Heart left ventricle (tissue), 13 donors: ENCODE results near the gene TCP10L.

Experiments used
- POLR2A ChIP-seq, 2 donors: fragments of 450-650 bp; IDR thresholded peaks; one replicate each; pipeline ENCODE4 v1.6.1; 2017; ENCODE audit warnings: antibody characterized with exemption in 2 of 2, mild to moderate bottlenecking in 2 of 2, moderate library complexity in 2 of 2
- TF ChIP-seq, protein P1 (sequence below), 12 donors: fragments of 200-600 bp; sonication (generic) in 4 of 12; IDR thresholded peaks; one replicate each; pipeline versions ENCODE4 v1.5.0 to v1.8.0; 2018 to 2022; ENCODE audit warnings: antibody characterized with exemption in 12 of 12, mild to moderate bottlenecking in 5 of 12
- donor health status: ischemic (EF 13 %, LVEDD 7.1; RV severe dilation, severe dysfunction).
- donor health status: DM: no; HTN: yes; CAD: no.
- donor health status: DM: no; HTN: no; CAD: no.
- donor health status: ischemic (EF 25% LVEDD 6.9; RV normal size, moderate dysfunction).
- donor health status: ischemic (EF 25% LVEDD 5.7; RV mildly dilated, moderate dysfunction).
- donor health status: ischemic (EF 35%, LVEDD 5.7; RV mildly dilated, moderate dysfunction).
- donor health status: nonischemic (EF 11% LVEDD 7.7; RV severe dilation, severe dysfunction).
- donor health status: DM: yes; HTN: yes; CAD: no.
- donor health status: PGD.
- donor health status: ischemic (EF 29% LVEDD 5.4; RV normal size, mild dysfunction).
- donor health status: nonischemic (EF 23%, LVEDD 6.1; RV moderate dilation, normal function).

DNA sequence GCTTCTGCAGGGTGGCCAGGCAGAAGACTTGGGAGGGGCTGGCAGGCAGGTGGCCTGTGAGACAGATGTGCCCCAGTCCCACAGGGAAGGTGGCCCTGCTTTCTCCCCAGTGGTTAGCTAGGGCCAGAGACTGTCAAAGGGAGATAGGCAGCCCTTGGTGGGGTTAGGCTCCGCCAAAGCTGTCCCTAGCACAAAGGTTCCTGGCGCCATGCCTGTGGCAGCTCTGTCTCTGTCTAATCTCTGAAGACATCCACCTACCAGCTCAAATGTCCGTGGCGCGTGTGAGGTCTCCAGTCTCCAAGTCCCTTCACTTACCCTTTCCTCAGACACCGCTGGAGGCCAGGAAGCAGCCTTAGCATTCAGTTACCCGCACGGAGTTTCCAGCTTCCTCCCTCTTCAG lies 17.7 kb downstream of the TCP10L start:
- TF ChIP-seq, protein P1, sequence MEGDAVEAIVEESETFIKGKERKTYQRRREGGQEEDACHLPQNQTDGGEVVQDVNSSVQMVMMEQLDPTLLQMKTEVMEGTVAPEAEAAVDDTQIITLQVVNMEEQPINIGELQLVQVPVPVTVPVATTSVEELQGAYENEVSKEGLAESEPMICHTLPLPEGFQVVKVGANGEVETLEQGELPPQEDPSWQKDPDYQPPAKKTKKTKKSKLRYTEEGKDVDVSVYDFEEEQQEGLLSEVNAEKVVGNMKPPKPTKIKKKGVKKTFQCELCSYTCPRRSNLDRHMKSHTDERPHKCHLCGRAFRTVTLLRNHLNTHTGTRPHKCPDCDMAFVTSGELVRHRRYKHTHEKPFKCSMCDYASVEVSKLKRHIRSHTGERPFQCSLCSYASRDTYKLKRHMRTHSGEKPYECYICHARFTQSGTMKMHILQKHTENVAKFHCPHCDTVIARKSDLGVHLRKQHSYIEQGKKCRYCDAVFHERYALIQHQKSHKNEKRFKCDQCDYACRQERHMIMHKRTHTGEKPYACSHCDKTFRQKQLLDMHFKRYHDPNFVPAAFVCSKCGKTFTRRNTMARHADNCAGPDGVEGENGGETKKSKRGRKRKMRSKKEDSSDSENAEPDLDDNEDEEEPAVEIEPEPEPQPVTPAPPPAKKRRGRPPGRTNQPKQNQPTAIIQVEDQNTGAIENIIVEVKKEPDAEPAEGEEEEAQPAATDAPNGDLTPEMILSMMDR (IDR thresholded peaks at IDR 0.05): no peak
- TF ChIP-seq POLR2A (IDR thresholded peaks at IDR 0.05): no peak
